HEK293 (cell line): ENCODE results near the gene DMPK.

Experiments used
- CTCF ChIA-PET: fragments of 350-600 bp; formaldehyde crosslinking; extraction: SDS; loops from one replicate; lab custom pipeline; 2021; ENCODE audit warnings: antibody characterized with exemption; lab: Yijun Ruan, JAX
- POLR2A ChIA-PET: fragments of 300-600 bp; formaldehyde crosslinking; extraction: SDS; loops from one replicate; lab custom pipeline; 2020; ENCODE audit warnings: antibody characterized with exemption, inconsistent platforms; lab: Yijun Ruan, JAX
- H3K27ac ChIP-seq: fragments of 200-500 bp; sonication (Bioruptor generic); 2 replicates; pipeline ENCODE4 v1.5.1; 2014; ENCODE audit warnings: low read depth, low read length, control low read depth, inconsistent platforms; ENCODE audit errors: extremely low read depth
- H3K36me3 ChIP-seq, 2 experiments: fragments of 200-500 bp in 1 of 2; sonication (Bioruptor generic) in 1 of 2; 1 replicate in 1 of 2; 2 replicates in 1 of 2; pipeline ENCODE4 v1.5.1; 2014 to 2017; ENCODE audit warnings: inconsistent platforms in 2 of 2, low read length in 2 of 2; ENCODE audit not compliant: control insufficient read depth in 2 of 2, insufficient read depth in 1 of 2
- H3K4me1 ChIP-seq: fragments of 200-500 bp; sonication (Bioruptor generic); 2 replicates; pipeline ENCODE4 v1.5.1; 2014; ENCODE audit warnings: mild to moderate bottlenecking, low read length, inconsistent platforms; ENCODE audit not compliant: control insufficient read depth, insufficient read depth
- H3K4me3 ChIP-seq: 2 replicates; pipeline ENCODE4 v1.5.1; 2011; ENCODE audit warnings: low read depth, mild to moderate bottlenecking, control low read depth, low read length, moderate library complexity
- H3K9me3 ChIP-seq: fragments of 200-500 bp; sonication (Bioruptor generic); 2 replicates; pipeline ENCODE4 v1.5.1; 2014; ENCODE audit warnings: low read depth, low read length, inconsistent platforms; ENCODE audit not compliant: control insufficient read depth, insufficient read depth
- BCL11A ChIP-seq: fragments of 450-650 bp; formaldehyde crosslinking; IDR thresholded peaks from 2 replicates; pipeline ENCODE4 v1.5.1; 2016; ENCODE audit warnings: low read depth, missing biosample characterization, missing genetic modification characterization
- HOXA7 ChIP-seq: sonication (generic); formaldehyde crosslinking; IDR thresholded peaks from 2 replicates; pipeline ENCODE4 v1.8.1; 2022; ENCODE audit warnings: missing genetic modification reagents, borderline replicate concordance
- HOXC10 ChIP-seq: sonication (generic); formaldehyde crosslinking; IDR thresholded peaks from 2 replicates; pipeline ENCODE4 v1.8.1; 2023; ENCODE audit warnings: mild to moderate bottlenecking, missing genetic modification reagents
- KLF9 ChIP-seq: fragments of 450-650 bp; formaldehyde crosslinking; IDR thresholded peaks from 2 replicates; pipeline ENCODE4 v1.5.1; 2016; ENCODE audit warnings: missing biosample characterization, missing genetic modification characterization, low read depth
- RBAK ChIP-seq: fragments of 450-650 bp; formaldehyde crosslinking; IDR thresholded peaks from 2 replicates; pipeline ENCODE4 v1.5.1; 2016; ENCODE audit warnings: missing biosample characterization, missing genetic modification characterization
- SALL2 ChIP-seq: fragments of 450-650 bp; formaldehyde crosslinking; IDR thresholded peaks from 2 replicates; pipeline ENCODE4 v1.5.0; 2017; ENCODE audit warnings: missing biosample characterization, mild to moderate bottlenecking, missing genetic modification characterization, borderline replicate concordance
- SETDB1 ChIP-seq: IDR thresholded peaks from one replicate; pipeline ENCODE4 v1.6.1; 2017; ENCODE audit warnings: mild to moderate bottlenecking, low read length, moderate library complexity, mixed read lengths; ENCODE audit not compliant: insufficient read length
- SP2 ChIP-seq: fragments of 450-650 bp; formaldehyde crosslinking; IDR thresholded peaks from 2 replicates; pipeline ENCODE4 v1.5.1; 2016; ENCODE audit warnings: missing biosample characterization, missing genetic modification characterization
- ZBTB1 ChIP-seq: fragments of 450-650 bp; formaldehyde crosslinking; IDR thresholded peaks from 2 replicates; pipeline ENCODE4 v1.5.1; 2016; ENCODE audit warnings: missing biosample characterization, missing genetic modification characterization
- ZBTB8A ChIP-seq: fragments of 450-650 bp; formaldehyde crosslinking; IDR thresholded peaks from 2 replicates; pipeline ENCODE4 v1.5.1; 2016; ENCODE audit warnings: missing biosample characterization, missing genetic modification characterization
- ZEB2 ChIP-seq: fragments of 450-650 bp; formaldehyde crosslinking; IDR thresholded peaks from 2 replicates; pipeline ENCODE4 v1.5.1; 2016; ENCODE audit warnings: missing biosample characterization, missing genetic modification characterization
- ZNF223 ChIP-seq: fragments of 450-650 bp; formaldehyde crosslinking; IDR thresholded peaks from 2 replicates; pipeline ENCODE4 v1.5.1; 2016; ENCODE audit warnings: missing biosample characterization, missing genetic modification characterization
- ZNF239 ChIP-seq: fragments of 450-650 bp; formaldehyde crosslinking; IDR thresholded peaks from 2 replicates; pipeline ENCODE4 v1.5.1; 2016; ENCODE audit warnings: missing biosample characterization, missing genetic modification characterization
- ZNF280C ChIP-seq: fragments of 450-650 bp; formaldehyde crosslinking; IDR thresholded peaks from 2 replicates; pipeline ENCODE4 v1.5.1; 2016; ENCODE audit warnings: missing biosample characterization, missing genetic modification characterization
- ZNF302 ChIP-seq: fragments of 450-650 bp; formaldehyde crosslinking; IDR thresholded peaks from 2 replicates; pipeline ENCODE4 v1.5.1; 2016; ENCODE audit warnings: missing biosample characterization, missing genetic modification characterization, low read depth
- ZNF37A ChIP-seq: fragments of 450-650 bp; IDR thresholded peaks from 2 replicates; pipeline ENCODE4 v1.5.1; 2018; ENCODE audit warnings: missing biosample characterization, missing genetic modification characterization
- ZNF530 ChIP-seq: fragments of 450-650 bp; formaldehyde crosslinking; IDR thresholded peaks from 2 replicates; pipeline ENCODE4 v1.5.1; 2016; ENCODE audit warnings: low read depth, missing biosample characterization, missing genetic modification characterization
- ZNF555 ChIP-seq: fragments of 450-650 bp; formaldehyde crosslinking; conservative IDR thresholded peaks from 2 replicates; pipeline ENCODE4 v1.5.1; 2017; ENCODE audit warnings: missing biosample characterization, mild to moderate bottlenecking, missing genetic modification characterization, inconsistent platforms
- ZNF561 ChIP-seq: fragments of 450-650 bp; IDR thresholded peaks from 2 replicates; pipeline ENCODE4 v1.5.1; 2018; ENCODE audit warnings: missing biosample characterization, missing genetic modification characterization, borderline replicate concordance
- TF ChIP-seq, protein P1 (sequence below): fragments of 450-650 bp; formaldehyde crosslinking; IDR thresholded peaks from 2 replicates; pipeline ENCODE4 v1.5.1; 2017; ENCODE audit warnings: missing biosample characterization, missing genetic modification characterization
- TF ChIP-seq, protein P2 (sequence below): fragments of 450-650 bp; formaldehyde crosslinking; IDR thresholded peaks from 2 replicates; pipeline ENCODE4 v1.5.0; 2017; ENCODE audit warnings: missing biosample characterization, missing genetic modification characterization, borderline replicate concordance

The DMPK gene

DNA sequence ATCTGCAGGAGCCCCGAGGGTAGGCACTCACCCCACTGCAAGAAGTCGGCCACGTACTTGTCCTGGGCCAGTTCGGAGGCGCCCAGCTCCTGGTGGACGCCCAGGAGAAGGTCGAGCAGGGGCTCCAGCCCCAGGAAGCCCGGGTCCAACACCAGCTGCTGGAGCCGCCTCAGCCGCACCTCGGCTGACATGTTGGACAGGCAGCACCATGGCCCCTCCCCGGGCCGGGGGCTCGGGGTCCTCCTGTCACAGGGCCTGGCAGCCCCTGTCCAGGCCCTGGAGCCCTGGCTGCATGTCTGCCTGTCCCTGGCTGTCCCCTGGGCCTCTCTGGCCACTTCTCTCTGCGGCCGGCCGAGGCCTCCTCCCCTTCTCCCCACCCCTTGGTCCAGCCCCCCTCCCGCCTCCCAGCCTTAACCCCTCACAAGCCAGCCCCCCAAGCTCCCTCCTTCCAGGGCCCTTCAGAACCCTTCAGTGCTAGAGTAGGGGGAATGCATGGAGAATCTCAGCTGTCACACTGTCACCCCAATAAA lies at the start of gene DMPK:
Gene DMPK (minus strand): TSS at position 329 of the 530 bp plus-strand sequence. CDS start 138 bp downstream, at position 191.
- H3K4me1 ChIP-seq = peaks cover 9% of the 10 kb centered on the region; the same call in 1 of the 2 replicates
- H3K27ac ChIP-seq = peak within 1 kb of the TSS; percentile 37; the same call in 1 of the 2 replicates
- ChIA-PET POLR2A (interaction anchor here (0.6 to 5.8 kb wide), 10 partner anchors 10 to 1462 kb away, joined by 3 to 78 read pairs (median 5); partner anchors contain the start of genes DMWD, QPCTL, SIX5 and SNRPD2), CTCF (interaction anchor here (0.7 to 3.3 kb wide), 4 partner anchors 11 to 35 kb away, joined by 3 to 22 read pairs (median 6); partner anchors contain the start of genes DMWD and SIX5)
- no peak within 1 kb of the TSS for H3K4me3 ChIP-seq
- H3K36me3 ChIP-seq = peaks cover 10 to 49% of the 10 kb centered on the region in 2 experiments; a peak in 2 of 3 replicates
- H3K9me3 ChIP-seq = no peaks in the 10 kb centered on the region
- no peak for TF ChIP-seq BCL11A (tag by site-specific recombination)
- TF ChIP-seq SALL2 (tag by site-specific recombination) = no peak
- no peak for TF ChIP-seq ZEB2 (tag by site-specific recombination)
- TF ChIP-seq, protein P1, sequence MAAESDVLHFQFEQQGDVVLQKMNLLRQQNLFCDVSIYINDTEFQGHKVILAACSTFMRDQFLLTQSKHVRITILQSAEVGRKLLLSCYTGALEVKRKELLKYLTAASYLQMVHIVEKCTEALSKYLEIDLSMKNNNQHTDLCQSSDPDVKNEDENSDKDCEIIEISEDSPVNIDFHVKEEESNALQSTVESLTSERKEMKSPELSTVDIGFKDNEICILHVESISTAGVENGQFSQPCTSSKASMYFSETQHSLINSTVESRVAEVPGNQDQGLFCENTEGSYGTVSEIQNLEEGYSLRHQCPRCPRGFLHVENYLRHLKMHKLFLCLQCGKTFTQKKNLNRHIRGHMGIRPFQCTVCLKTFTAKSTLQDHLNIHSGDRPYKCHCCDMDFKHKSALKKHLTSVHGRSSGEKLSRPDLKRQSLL (tag by site-specific recombination) = no peak
- no peak for TF ChIP-seq SP2 (tag by site-specific recombination)
- no peak for TF ChIP-seq ZNF561 (tag by site-specific recombination)

DNA sequence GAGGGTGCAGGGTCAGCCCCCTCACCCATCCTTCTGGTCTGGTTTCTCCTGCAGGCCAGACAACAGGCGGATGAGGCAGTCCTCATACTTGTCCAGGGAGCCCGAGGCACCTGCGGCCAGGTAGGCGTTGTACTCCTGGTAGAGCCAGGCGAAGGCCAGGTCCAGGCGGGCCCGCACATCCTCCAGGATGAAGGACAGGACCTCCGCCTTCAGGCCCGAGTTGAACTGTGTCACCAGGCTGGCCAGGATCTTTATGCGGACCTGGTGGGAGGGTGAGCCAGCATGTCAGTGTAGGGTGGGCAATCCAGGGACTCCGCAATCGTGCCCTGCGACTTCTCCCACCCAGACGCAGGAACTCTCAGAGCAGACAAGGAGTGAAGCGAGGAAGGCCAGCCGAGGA lies 46.7 kb upstream of the DMPK start:
- Histone ChIP-seq H3K4me1 (no peaks in the 10 kb centered on the region), H3K9me3 (no peaks in the 10 kb centered on the region), H3K27ac (no peak overlapping the region), H3K4me3 (no peak overlapping the region), H3K36me3 (peaks cover 29 to 87% of the 10 kb centered on the region in 2 experiments; a peak in 2 of 3 replicates)
- POLR2A ChIA-PET = no interaction called here
- no peak for TF ChIP-seq KLF9
- CTCF ChIA-PET = interaction anchor here (4.1 kb wide), 1 partner anchor 12 kb away, joined by 35 read pairs; no protein-coding TSS in a partner anchor

GRCh38 chr19:45828523-45828922 lies 46.2 kb upstream of the DMPK start:
- H3K27ac ChIP-seq = no peak overlapping the region
- TF ChIP-seq ZNF223 (tag by site-specific recombination) = no peak
- TF ChIP-seq RBAK (tag by site-specific recombination) = no peak
- TF ChIP-seq, protein P2, sequence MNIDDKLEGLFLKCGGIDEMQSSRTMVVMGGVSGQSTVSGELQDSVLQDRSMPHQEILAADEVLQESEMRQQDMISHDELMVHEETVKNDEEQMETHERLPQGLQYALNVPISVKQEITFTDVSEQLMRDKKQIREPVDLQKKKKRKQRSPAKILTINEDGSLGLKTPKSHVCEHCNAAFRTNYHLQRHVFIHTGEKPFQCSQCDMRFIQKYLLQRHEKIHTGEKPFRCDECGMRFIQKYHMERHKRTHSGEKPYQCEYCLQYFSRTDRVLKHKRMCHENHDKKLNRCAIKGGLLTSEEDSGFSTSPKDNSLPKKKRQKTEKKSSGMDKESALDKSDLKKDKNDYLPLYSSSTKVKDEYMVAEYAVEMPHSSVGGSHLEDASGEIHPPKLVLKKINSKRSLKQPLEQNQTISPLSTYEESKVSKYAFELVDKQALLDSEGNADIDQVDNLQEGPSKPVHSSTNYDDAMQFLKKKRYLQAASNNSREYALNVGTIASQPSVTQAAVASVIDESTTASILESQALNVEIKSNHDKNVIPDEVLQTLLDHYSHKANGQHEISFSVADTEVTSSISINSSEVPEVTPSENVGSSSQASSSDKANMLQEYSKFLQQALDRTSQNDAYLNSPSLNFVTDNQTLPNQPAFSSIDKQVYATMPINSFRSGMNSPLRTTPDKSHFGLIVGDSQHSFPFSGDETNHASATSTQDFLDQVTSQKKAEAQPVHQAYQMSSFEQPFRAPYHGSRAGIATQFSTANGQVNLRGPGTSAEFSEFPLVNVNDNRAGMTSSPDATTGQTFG (tag by site-specific recombination) = no peak
- TF ChIP-seq SETDB1 = no peak
- no peak for TF ChIP-seq ZBTB8A (tag by site-specific recombination)
- no peak for TF ChIP-seq ZNF280C
- no peak for TF ChIP-seq ZNF555
- no peak for TF ChIP-seq ZNF302 (tag by site-specific recombination)
- no peak for TF ChIP-seq HOXC10 (CRISPR knock-in tag)
- TF ChIP-seq ZBTB1 = no peak
- no peak for TF ChIP-seq ZNF239 (tag by site-specific recombination)
- no peak for TF ChIP-seq HOXA7
- TF ChIP-seq ZNF530 = no peak
- no peak for TF ChIP-seq ZNF37A (tag by site-specific recombination)
- TF ChIP-seq, all 188 proteins: peak for 0
- Histone ChIP-seq H3K36me3 (peaks cover 26 to 88% of the 10 kb centered on the region in 2 experiments; a peak in 2 of 3 replicates), H3K4me3 (no peak overlapping the region), H3K9me3 (no peaks in the 10 kb centered on the region), H3K4me1 (no peaks in the 10 kb centered on the region)
- CTCF ChIA-PET = interaction anchor here (3.4 to 4.1 kb wide), 2 partner anchors 11 to 54 kb away, joined by 12 to 35 read pairs; no protein-coding TSS in a partner anchor
- POLR2A ChIA-PET = interaction anchor here (1.0 kb wide), 1 partner anchor 9 kb away, joined by 6 read pairs; no protein-coding TSS in a partner anchor
